Measurements from ENCODE around the gene SEMA3G. TPM values are rescaled to one million over a fixed set of nuclear protein-coding genes. Genes with fewer than 3 reads are reported as not detected.

The SEMA3G gene
- 0.29 TPM in 1 of 2 replicates, not detected in the other for total RNA-seq (2014; rRNA removed; shearing (Covaris generic))

DNA sequence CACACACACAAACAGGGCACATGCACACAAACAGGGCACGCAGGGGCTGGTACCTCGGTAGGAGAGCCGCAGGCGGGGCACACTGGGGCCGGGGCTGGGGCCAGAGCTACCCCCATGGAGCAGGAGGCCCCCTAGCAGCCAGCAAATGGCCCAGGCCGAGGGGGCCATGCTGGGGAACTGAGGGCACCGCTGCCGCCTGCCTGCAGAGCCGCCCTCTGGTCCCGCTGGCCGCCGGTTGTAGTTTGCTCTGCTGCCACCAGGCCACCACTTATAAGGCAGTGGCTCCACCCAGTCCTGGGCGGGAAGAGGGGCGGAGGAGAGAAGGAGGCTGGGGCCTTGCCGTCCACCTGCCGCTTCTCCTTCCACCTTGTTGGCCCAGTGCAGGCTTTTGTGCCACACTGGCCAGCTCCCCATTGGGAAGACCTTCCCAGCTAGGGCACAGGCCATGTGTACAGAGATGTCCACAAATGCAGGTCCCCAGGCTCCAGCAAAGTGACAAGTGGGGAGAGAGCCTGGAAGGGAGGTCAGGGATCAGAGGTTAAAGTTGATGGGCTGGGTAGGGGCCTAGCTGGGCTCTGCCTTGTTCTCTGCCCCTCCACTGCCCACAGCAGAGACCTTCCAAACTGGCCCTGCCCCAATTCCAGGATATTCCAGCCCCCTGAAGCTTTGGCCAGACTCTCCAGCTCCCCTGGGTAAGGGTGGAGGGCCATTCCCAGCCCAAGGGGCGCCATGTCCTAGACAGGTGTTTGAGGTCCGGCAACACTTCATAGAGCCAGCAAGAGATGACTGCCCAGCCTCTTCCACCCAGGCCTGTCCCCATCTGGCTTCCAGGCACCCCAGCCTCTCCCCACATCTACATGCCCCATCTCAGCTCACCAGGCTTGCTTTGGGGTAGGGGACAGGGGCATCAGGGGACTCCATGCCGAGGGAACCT, at the start of gene SEMA3G:
Gene SEMA3G (minus strand): TSS at position 244 of the 934 bp plus-strand sequence. CDS start 76 bp downstream, at position 168.
- peak; percentile 58 for DNase-seq (ENCODE audit: low spot score)

DNA sequence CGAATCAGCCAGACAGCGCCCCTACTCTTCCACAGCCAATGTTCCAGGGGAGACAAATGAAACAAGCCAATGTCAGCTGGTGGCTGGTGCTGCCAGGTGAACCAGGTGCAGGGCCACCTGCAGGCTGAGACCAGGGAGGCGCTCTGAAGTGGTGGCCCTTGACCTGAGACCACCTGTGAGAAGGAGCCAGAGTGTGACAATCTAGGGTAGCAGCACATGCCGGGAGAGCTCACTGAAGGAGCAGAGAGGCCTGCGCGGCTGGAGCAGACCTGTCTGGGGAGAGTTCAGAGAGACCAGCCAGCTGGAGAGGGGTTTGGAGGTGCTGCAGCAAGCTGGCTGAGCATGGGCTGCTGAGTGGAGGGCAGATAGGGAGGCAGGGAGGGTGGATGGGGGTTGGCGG, 49.5 kb upstream of the SEMA3G start:
- DNase-seq (ENCODE audit: low spot score) = no peak

- no peak for DNase-seq (ENCODE audit: low spot score)
Measured at GRCh38 chr3:52493232-52494017, 48.5 kb upstream of the SEMA3G start.

- no peak for DNase-seq (ENCODE audit: low spot score)
Measured at GRCh38 chr3:52492059-52492458, 47.2 kb upstream of the SEMA3G start.

GRCh38 chr3:52490939-52491526, 46.1 kb upstream of the SEMA3G start:
- DNase-seq (ENCODE audit: low spot score) = no peak

GRCh38 chr3:52490035-52490938, 45.4 kb upstream of the SEMA3G start:
- DNase-seq (ENCODE audit: low spot score) = no peak

- DNase-seq (ENCODE audit: low spot score) = no peak
Measured at GRCh38 chr3:52489453-52489852, 44.5 kb upstream of the SEMA3G start.

DNA sequence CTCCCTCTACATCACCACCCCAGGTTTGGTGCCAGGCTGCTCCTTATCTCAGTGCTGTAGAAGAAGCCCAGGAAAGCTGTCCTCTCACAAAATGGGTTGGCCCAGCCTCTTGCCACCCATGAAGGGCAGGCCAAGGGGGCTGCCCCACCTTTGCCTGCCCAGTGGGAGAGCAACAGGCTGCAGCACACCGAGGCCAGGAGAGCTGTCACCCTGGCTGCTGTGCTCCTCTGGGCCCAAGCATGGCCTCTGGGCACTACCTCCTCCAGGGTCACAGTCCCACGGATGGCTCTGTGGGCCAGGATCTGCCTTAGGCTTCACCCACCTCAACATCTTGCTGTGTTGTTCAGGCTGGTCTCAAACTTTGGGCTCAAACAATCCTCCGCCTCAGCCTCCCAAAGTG, 43.8 kb upstream of the SEMA3G start:
- DNase-seq (ENCODE audit: low spot score) = no peak

DNA sequence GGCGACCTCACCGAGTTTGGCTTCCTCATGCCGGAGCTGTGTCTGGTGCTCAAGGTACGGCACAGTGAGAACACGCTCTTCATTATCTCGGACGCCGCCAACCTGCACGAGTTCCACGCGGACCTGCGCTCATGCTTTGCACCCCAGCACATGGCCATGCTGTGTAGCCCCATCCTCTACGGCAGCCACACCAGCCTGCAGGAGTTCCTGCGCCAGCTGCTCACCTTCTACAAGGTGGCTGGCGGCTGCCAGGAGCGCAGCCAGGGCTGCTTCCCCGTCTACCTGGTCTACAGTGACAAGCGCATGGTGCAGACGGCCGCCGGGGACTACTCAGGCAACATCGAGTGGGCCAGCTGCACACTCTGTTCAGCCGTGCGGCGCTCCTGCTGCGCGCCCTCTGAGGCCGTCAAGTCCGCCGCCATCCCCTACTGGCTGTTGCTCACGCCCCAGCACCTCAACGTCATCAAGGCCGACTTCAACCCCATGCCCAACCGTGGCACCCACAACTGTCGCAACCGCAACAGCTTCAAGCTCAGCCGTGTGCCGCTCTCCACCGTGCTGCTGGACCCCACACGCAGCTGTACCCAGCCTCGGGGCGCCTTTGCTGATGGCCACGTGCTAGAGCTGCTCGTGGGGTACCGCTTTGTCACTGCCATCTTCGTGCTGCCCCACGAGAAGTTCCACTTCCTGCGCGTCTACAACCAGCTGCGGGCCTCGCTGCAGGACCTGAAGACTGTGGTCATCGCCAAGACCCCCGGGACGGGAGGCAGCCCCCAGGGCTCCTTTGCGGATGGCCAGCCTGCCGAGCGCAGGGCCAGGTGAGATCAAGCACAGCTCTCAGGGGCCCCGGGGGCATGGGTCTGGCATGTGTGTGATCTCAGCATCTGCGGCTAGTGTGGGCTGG, 43.1 kb upstream of the SEMA3G start:
- DNase-seq (ENCODE audit: low spot score) = no peak

DNA sequence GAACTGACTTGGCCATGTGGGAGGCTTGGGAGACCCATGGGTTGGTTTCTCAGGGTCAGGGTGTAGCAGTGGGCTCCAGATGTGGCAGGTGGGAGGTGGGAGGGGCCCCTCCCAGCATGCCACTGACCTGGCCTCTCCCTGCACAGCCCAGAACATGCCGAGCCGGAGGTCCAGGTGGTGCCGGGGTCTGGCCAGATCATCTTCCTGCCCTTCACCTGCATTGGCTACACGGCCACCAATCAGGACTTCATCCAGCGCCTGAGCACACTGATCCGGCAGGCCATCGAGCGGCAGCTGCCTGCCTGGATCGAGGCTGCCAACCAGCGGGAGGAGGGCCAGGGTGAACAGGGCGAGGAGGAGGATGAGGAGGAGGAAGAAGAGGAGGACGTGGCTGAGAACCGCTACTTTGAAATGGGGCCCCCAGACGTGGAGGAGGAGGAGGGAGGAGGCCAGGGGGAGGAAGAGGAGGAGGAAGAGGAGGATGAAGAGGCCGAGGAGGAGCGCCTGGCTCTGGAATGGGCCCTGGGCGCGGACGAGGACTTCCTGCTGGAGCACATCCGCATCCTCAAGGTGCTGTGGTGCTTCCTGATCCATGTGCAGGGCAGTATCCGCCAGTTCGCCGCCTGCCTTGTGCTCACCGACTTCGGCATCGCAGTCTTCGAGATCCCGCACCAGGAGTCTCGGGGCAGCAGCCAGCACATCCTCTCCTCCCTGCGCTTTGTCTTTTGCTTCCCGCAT, 42.3 kb upstream of the SEMA3G start:
- no peak for DNase-seq (ENCODE audit: low spot score)

GRCh38 chr3:52484680-52485461, 40.0 kb upstream of the SEMA3G start:
- DNase-seq (ENCODE audit: low spot score) = no peak

GRCh38 chr3:52483577-52484381, 38.9 kb upstream of the SEMA3G start:
- DNase-seq (ENCODE audit: low spot score) = no peak

GRCh38 chr3:52483081-52483480, 38.2 kb upstream of the SEMA3G start:
- DNase-seq (ENCODE audit: low spot score) = no peak

GRCh38 chr3:52481819-52482521, 37.1 kb upstream of the SEMA3G start:
- DNase-seq (ENCODE audit: low spot score) = no peak

DNA sequence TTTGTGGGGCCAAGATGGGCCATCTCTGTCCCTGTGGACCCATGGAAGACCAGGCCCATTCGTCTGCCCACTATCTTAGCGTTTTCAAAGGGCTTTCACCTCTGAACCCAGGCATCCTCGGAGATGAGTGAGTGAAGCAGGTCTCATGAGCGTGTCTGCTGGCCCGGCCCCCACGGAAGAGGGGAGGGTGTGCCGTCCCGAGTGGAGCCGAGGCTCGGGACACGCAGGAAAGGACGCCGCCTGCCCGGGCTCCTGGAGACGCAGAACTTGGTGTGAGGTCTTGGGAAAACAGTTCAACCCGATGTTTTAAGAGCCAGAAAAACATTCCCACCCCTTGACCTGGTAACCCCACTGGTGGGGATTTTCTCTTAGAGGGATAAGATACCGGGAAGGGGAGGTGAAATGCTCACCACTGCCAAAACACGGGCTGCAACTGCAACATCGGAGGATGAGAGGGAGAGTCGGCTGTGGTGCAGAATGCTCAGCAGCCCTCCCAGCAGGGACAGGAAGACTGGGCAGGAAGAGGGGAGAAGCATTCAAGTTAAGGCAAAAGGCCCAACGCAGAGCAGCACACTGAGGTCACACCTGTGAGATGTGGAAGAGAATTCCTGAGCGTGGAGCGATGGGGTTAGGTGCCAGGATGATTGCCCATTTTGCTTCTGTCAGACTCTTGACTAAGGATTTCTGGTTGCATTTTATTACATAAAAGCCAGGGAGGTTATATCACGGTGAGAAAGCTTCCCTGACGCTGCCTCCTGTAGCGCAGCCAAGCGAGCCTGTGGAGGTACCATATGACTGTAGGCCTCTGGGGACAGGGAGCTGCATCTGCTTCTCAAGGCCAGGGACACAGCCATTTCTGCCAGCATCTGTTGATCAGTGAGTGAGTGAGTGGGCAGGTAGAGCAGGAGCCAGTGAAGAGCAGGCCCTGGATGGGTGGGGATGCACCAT, 36.1 kb upstream of the SEMA3G start:
- DNase-seq (ENCODE audit: low spot score) = no peak
